ENCODE data around the gene PTPRT. TPM values are rescaled to one million over a fixed set of nuclear protein-coding genes. Genes with fewer than 3 reads are reported as not detected.

PTPRT gene
- total RNA-seq, 2 donors from 2014 or later = not detected

GRCh38 chr20:42093542-42094440, 1095.9 kb downstream of the PTPRT start:
- DNase-seq (ENCODE audit: low spot score) (no peak), ATAC-seq (ENCODE audit: insufficient number of reproducible peaks, low FRiP score, low read depth) (no peak)
- Histone ChIP-seq H3K27me3 (replicated peaks; ENCODE audit: insufficient read depth) (no peaks in the 10 kb centered on the region), H3K4me1 (ENCODE audit: control insufficient read depth in 1 of 2, low read depth in 2 of 2) (no peaks in the 10 kb centered on the region), H3K9me3 (no peaks in the 10 kb centered on the region), H3K27ac (no peak overlapping the region), H3K4me3 (no peak overlapping the region), H3K36me3 (no peaks in the 10 kb centered on the region)
- TF ChIP-seq, protein P1, sequence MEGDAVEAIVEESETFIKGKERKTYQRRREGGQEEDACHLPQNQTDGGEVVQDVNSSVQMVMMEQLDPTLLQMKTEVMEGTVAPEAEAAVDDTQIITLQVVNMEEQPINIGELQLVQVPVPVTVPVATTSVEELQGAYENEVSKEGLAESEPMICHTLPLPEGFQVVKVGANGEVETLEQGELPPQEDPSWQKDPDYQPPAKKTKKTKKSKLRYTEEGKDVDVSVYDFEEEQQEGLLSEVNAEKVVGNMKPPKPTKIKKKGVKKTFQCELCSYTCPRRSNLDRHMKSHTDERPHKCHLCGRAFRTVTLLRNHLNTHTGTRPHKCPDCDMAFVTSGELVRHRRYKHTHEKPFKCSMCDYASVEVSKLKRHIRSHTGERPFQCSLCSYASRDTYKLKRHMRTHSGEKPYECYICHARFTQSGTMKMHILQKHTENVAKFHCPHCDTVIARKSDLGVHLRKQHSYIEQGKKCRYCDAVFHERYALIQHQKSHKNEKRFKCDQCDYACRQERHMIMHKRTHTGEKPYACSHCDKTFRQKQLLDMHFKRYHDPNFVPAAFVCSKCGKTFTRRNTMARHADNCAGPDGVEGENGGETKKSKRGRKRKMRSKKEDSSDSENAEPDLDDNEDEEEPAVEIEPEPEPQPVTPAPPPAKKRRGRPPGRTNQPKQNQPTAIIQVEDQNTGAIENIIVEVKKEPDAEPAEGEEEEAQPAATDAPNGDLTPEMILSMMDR (IDR thresholded peaks at IDR 0.05) = no peak

DNA sequence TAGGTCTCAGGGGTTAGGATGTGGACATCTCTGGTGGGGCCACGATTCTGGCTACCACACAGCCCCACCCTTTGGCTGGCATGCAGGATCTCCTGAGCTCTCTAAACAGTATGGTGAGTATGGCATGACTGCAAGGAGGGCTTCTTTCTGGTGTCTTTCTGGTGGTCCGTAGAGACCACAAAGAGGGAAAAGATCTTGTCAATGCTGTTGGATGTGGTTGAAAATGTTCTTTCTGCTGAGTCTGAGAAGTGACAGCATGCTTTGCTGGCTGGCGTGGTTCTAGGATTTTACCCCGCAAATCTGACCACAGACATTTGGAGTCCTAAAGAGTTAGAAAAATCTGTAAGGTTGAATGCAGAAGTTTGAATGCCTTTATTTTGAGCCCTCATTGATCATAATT, 1096.7 kb downstream of the PTPRT start:
- Histone ChIP-seq H3K9me3 (no peaks in the 10 kb centered on the region), H3K27me3 (replicated peaks; ENCODE audit: insufficient read depth) (no peaks in the 10 kb centered on the region), H3K4me1 (ENCODE audit: control insufficient read depth in 1 of 2, low read depth in 2 of 2) (no peaks in the 10 kb centered on the region), H3K36me3 (no peaks in the 10 kb centered on the region), H3K27ac (no peak overlapping the region), H3K4me3 (no peak overlapping the region)
- DNase-seq (ENCODE audit: low spot score) = no peak
- TF ChIP-seq, protein P1 (IDR thresholded peaks at IDR 0.05) = no peak
- no peak for ATAC-seq (ENCODE audit: insufficient number of reproducible peaks, low FRiP score, low read depth)

DNA sequence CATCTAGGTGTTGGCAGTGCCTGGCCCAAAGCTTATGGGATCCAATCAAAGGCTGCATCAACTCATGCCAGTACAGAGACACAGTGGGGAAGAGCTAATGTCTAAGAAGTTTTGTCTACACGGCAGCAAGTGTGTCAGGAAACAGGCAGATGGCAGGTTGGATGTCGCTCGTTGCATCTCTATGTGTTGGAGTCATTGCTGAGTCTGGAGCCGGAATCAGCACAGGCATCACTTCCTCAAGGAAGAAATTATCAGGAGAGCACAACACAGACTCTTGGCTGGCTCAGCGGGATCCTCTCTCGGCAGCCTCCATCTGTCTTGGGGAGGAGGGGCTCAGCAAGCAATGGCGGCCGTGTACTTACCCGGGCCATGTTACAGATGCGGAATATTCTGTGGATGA, 1104.3 kb downstream of the PTPRT start:
- Histone ChIP-seq H3K4me1 (ENCODE audit: control insufficient read depth in 1 of 2, low read depth in 2 of 2) (no peaks in the 10 kb centered on the region), H3K9me3 (no peaks in the 10 kb centered on the region), H3K4me3 (no peak overlapping the region), H3K36me3 (no peaks in the 10 kb centered on the region), H3K27me3 (replicated peaks; ENCODE audit: insufficient read depth) (no peaks in the 10 kb centered on the region), H3K27ac (no peak overlapping the region)
- TF ChIP-seq, protein P1 (IDR thresholded peaks at IDR 0.05) = no peak
- DNase-seq (ENCODE audit: low spot score) (no peak), ATAC-seq (ENCODE audit: insufficient number of reproducible peaks, low FRiP score, low read depth) (no peak)

DNA sequence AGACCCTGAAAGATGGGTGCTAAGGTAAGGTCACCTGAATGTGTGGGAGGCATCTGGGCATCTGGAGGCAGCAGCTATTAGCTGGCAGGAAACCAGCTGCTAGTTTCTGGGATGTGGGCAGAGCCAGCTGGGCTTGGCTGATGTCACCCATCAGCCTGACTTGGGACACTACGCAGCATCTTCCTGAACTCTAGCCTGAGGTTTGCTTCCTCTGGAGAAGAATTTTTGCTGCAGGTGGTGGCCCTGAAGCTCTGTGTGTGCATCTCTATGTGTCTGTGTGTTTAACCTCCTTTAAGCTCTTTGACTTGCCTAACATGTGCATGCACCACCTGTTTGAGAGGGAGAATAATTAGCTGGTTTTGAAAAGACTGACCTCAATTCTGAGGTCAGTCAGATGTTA, 1106.4 kb downstream of the PTPRT start:
- TF ChIP-seq, protein P1 (IDR thresholded peaks at IDR 0.05) = no peak
- Histone ChIP-seq H3K27me3 (replicated peaks; ENCODE audit: insufficient read depth) (no peaks in the 10 kb centered on the region), H3K9me3 (no peaks in the 10 kb centered on the region), H3K4me3 (no peak overlapping the region), H3K36me3 (no peaks in the 10 kb centered on the region), H3K4me1 (ENCODE audit: control insufficient read depth in 1 of 2, low read depth in 2 of 2) (no peaks in the 10 kb centered on the region), H3K27ac (no peak overlapping the region)
- DNase-seq (ENCODE audit: low spot score) (no peak), ATAC-seq (ENCODE audit: insufficient number of reproducible peaks, low FRiP score, low read depth) (no peak)

- Histone ChIP-seq H3K36me3 (no peaks in the 10 kb centered on the region), H3K27me3 (replicated peaks; ENCODE audit: insufficient read depth) (no peaks in the 10 kb centered on the region), H3K4me1 (ENCODE audit: control insufficient read depth in 1 of 2, low read depth in 2 of 2) (no peaks in the 10 kb centered on the region), H3K9me3 (no peaks in the 10 kb centered on the region), H3K27ac (no peak overlapping the region), H3K4me3 (no peak overlapping the region)
- ATAC-seq (ENCODE audit: insufficient number of reproducible peaks, low FRiP score, low read depth) = no peak
- no peak for DNase-seq (ENCODE audit: low spot score)
- TF ChIP-seq, protein P1 (IDR thresholded peaks at IDR 0.05) = no peak
Observed at GRCh38 chr20:42082611-42083010, 1107.1 kb downstream of the PTPRT start.
